GM12878 (cell line): ENCODE results near the gene SIK3. TPM values are rescaled to one million over a fixed set of nuclear protein-coding genes. Genes with fewer than 3 reads are reported as not detected.

ENCODE experiments used
- ATAC-seq: fragments of 200-7000 bp; cut with Tn5 transposase; 3 replicates; pipeline ENCODE4 v1.9.1; 2020; ENCODE audit warnings: mild to moderate bottlenecking, moderate library complexity
- BruUV-seq: library from RNA; stranded (reverse); fragments of 400-500 nt; replicated peaks from 2 replicates; lab custom pipeline; 2021; lab: Mats Ljungman, UMichigan
- CTCF ChIA-PET: fragments of 300-600 bp; sonication (Branson Sonifier 250); formaldehyde crosslinking; extraction: SDS; loops from one replicate; lab custom pipeline; 2021; ENCODE audit warnings: inconsistent platforms; lab: Yijun Ruan, JAX
- POLR2A ChIA-PET: fragments of 350-600 bp; formaldehyde crosslinking; extraction: SDS; loops from one replicate; lab custom pipeline; 2021; ENCODE audit warnings: inconsistent platforms; lab: Charles Lee
- RAD21 ChIA-PET: fragments of 300-600 bp; sonication (Branson Sonifier 250); formaldehyde crosslinking; loops from one replicate; lab custom pipeline; 2023; ENCODE audit warnings: antibody characterized with exemption; ENCODE audit not compliant: unreplicated experiment; lab: Charles Lee
- SMC1A ChIA-PET: fragments of 300-600 bp; sonication (Branson Sonifier 250); formaldehyde crosslinking; loops from one replicate; lab custom pipeline; 2023; ENCODE audit not compliant: unreplicated experiment, uncharacterized antibody; lab: Charles Lee
- DNase-seq: peaks from one replicate; pipeline ENCODE4 v3.0.0-alpha.2; 2011; ENCODE audit warnings: low read depth, low spot score
- FAIRE-seq: peaks from 3 replicates; lab custom pipeline; 2011; peaks lifted over from hg19 to GRCh38; lab: Jason Lieb, UNC
- H2AFZ ChIP-seq: 2 replicates; pipeline ENCODE4 v1.6.0; 2011; ENCODE audit warnings: low read depth, low read length, control low read depth; ENCODE audit not compliant: control insufficient read depth
- H3K27ac ChIP-seq: 2 replicates; pipeline ENCODE4 v1.5.1; 2011; ENCODE audit warnings: control low read depth; ENCODE audit not compliant: control insufficient read depth, insufficient read depth
- H3K27me3 ChIP-seq, 2 experiments: replicated peaks in 1 of 2; 2 replicates each; pipeline versions ENCODE4 v1.6.0 to v1.6.1; 2011; ENCODE audit warnings: low read length in 1 of 2; ENCODE audit not compliant: control insufficient read depth in 2 of 2, insufficient read depth in 2 of 2
- H3K36me3 ChIP-seq, 2 experiments: 2 replicates each; pipeline ENCODE4 v1.5.1; 2011; ENCODE audit warnings: low read length in 1 of 2; ENCODE audit not compliant: control insufficient read depth in 2 of 2, insufficient read depth in 2 of 2
- H3K4me1 ChIP-seq: 2 replicates; pipeline ENCODE4 v1.6.1; 2011; ENCODE audit warnings: mild to moderate bottlenecking, low read length, moderate library complexity, mixed read lengths; ENCODE audit not compliant: control insufficient read depth, insufficient read depth
- H3K4me2 ChIP-seq: 2 replicates; pipeline ENCODE4 v1.6.0; 2011; ENCODE audit warnings: control low read depth; ENCODE audit not compliant: control insufficient read depth, insufficient read depth
- H3K4me3 ChIP-seq: fragments of 200-600 bp; sonication (generic); 2 replicates; pipeline ENCODE4 v1.5.1; 2016
- H3K79me2 ChIP-seq: 2 replicates; pipeline ENCODE4 v1.6.0; 2011; ENCODE audit warnings: low read length; ENCODE audit not compliant: control insufficient read depth, insufficient read depth
- H3K9ac ChIP-seq: 2 replicates; pipeline ENCODE4 v1.8.0; 2011; ENCODE audit warnings: low read length, control low read depth, mixed read lengths; ENCODE audit not compliant: control insufficient read depth, insufficient read depth
- H3K9me3 ChIP-seq: replicated peaks from 3 replicates; pipeline ENCODE4 v1.5.1; 2011; ENCODE audit warnings: mild to moderate bottlenecking, low read length; ENCODE audit not compliant: control insufficient read depth, insufficient read depth
- H4K20me1 ChIP-seq: 2 replicates; pipeline ENCODE4 v1.6.0; 2011; ENCODE audit not compliant: control insufficient read depth, insufficient read depth
- CBFB ChIP-seq: IDR thresholded peaks from 2 replicates; pipeline ENCODE4 v1.6.1; 2016; ENCODE audit warnings: antibody characterized with exemption, low read depth
- EGR1 ChIP-seq, 2 experiments: IDR thresholded peaks; 1 replicate in 1 of 2; 2 replicates in 1 of 2; pipeline ENCODE4 v1.6.1; 2011 to 2012; ENCODE audit warnings: low read depth in 2 of 2, low read length in 2 of 2, borderline replicate concordance in 1 of 2, mild to moderate bottlenecking in 1 of 2, moderate library complexity in 1 of 2
- HDAC6 ChIP-seq: fragments of 200-600 bp; sonication (generic); IDR thresholded peaks from one replicate; pipeline ENCODE4 v1.8.0; 2017; ENCODE audit warnings: antibody characterized with exemption; ENCODE audit not compliant: unreplicated experiment
- IKZF2 ChIP-seq, 2 experiments: fragments of 450-650 bp; IDR thresholded peaks; 2 replicates each; pipeline ENCODE4 v1.6.1; 2017; ENCODE audit warnings: mild to moderate bottlenecking in 2 of 2, moderate library complexity in 2 of 2
- NFIC ChIP-seq: IDR thresholded peaks from 2 replicates; pipeline ENCODE4 v1.6.1; 2012; ENCODE audit warnings: low read depth, mild to moderate bottlenecking, inconsistent platforms, low read length, moderate library complexity
- PML ChIP-seq: IDR thresholded peaks from 2 replicates; pipeline ENCODE4 v1.6.1; 2012; ENCODE audit warnings: low read length, inconsistent platforms
- SIX5 ChIP-seq: IDR thresholded peaks from 2 replicates; pipeline ENCODE4 v1.6.1; 2011; ENCODE audit warnings: mild to moderate bottlenecking, low read depth, low read length, moderate library complexity; ENCODE audit not compliant: severe bottlenecking
- SMAD1 ChIP-seq: fragments of 450-650 bp; IDR thresholded peaks from 2 replicates; pipeline ENCODE4 v1.6.1; 2018; ENCODE audit warnings: mild to moderate bottlenecking, low read depth; ENCODE audit not compliant: partially characterized antibody
- WRNIP1 ChIP-seq: IDR thresholded peaks from 2 replicates; pipeline ENCODE4 v1.6.1; 2011; ENCODE audit warnings: low read depth, low read length, improper control_type of control experiment, borderline replicate concordance
- WGBS: methylation state at CpG from one replicate; pipeline ENCODE4 v1.1.6; 2016; ENCODE audit warnings: low lambda C conversion rate; ENCODE audit not compliant: insufficient replicate concordance, insufficient coverage; ENCODE audit errors: missing lambda C conversion rate; 5-methylcytosine and 5-hydroxymethylcytosine counted together
- in situ Hi-C: fragments of 300-500 bp; cut with MboI; formaldehyde crosslinking; loops from 9 replicates; pipeline ENCODE4 v1.14.3; 2018; ENCODE audit warnings: mixed read lengths
- intact Hi-C: fragments of 100-400 bp; cut with micrococcal nuclease; formaldehyde crosslinking; loops from one replicate; pipeline ENCODE4 v1.14.2; 2022; ENCODE audit not compliant: unreplicated experiment
- polyA plus RNA-seq, 11 experiments: library from polyadenylated mRNA; depleted of rRNA in 4 of 11; unstranded in 6 of 11; stranded (reverse) in 5 of 11; fragments of >200 nt; fragmentation: Nextera tagmentation in 4 of 11; fragmentation: Illumina TruSeq in 1 of 11; extraction: Ambion mirVana in 4 of 11; extraction: Trizol in 1 of 11; gene quantifications; 1 replicate in 1 of 11; 2 replicates in 10 of 11; pipeline versions ENCODE4 v1.2.1 to v1.2.3, GENCODE V29; 2011 to 2016; ENCODE audit warnings: inconsistent platforms in 2 of 11, missing spikeins in 2 of 11, low read depth in 1 of 11
- total RNA-seq, 4 experiments: library from RNA; depleted of rRNA in 3 of 4; stranded (reverse); fragments of >200 nt in 3 of 4; fragmentation: Illumina TruSeq in 1 of 4; extraction: Trizol in 1 of 4; gene quantifications; 2 replicates each; pipeline versions ENCODE4 v1.2.1 to v1.2.3, GENCODE V29; 2013 to 2021
- TF ChIP-seq, protein P1 (sequence below), 3 experiments: IDR thresholded peaks in 2 of 3; conservative IDR thresholded peaks in 1 of 3; 2 replicates each; pipeline ENCODE4 v1.5.1; 2011; ENCODE audit warnings: low read depth in 3 of 3, low read length in 3 of 3, mild to moderate bottlenecking in 3 of 3, control low read depth in 2 of 3, moderate library complexity in 2 of 3, inconsistent platforms in 1 of 3, mixed read lengths in 1 of 3; ENCODE audit not compliant: control insufficient read depth in 2 of 3, insufficient read depth in 1 of 3; ENCODE audit errors: extremely low read depth in 1 of 3
- TF ChIP-seq, protein P2 (sequence below): fragments of 450-650 bp; IDR thresholded peaks from 2 replicates; pipeline ENCODE4 v1.6.1; 2016; ENCODE audit warnings: mild to moderate bottlenecking, moderate library complexity, borderline replicate concordance
- TF ChIP-seq, protein P3 (sequence below): fragments of 450-650 bp; IDR thresholded peaks from 2 replicates; pipeline ENCODE4 v1.6.1; 2014; ENCODE audit warnings: mild to moderate bottlenecking
- TF ChIP-seq, protein P4 (sequence below): fragments of 450-650 bp; conservative IDR thresholded peaks from 2 replicates; pipeline ENCODE4 v1.6.1; 2017; ENCODE audit warnings: mild to moderate bottlenecking, moderate library complexity
- TF ChIP-seq, protein P5 (sequence below): fragments of 450-650 bp; IDR thresholded peaks from 2 replicates; pipeline ENCODE4 v1.6.1; 2017; ENCODE audit warnings: borderline replicate concordance

The SIK3 gene
- total and polyA plus RNA-seq, 10 of the 15 experiments (the other 5 are each of a cell fraction or from before 2014, with no cell fraction given) = 2.5 to 31.9 (median 11.1) TPM

DNA sequence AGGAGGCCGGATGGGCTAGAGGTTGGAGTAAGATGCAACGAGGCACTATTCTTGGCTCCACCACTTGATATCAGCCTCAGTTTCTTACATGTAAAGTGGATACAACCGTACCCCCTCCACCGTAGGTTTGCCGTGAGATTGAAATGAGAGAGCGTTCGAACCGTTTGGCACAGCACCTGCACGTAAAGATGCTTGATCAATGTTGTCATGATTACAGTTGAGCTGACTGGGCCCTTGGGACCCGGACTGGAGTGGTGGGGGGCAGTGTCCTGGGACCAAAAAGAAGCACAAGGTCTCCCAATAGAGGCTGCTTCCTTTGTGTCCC is 264.8 kb downstream of the SIK3 start:
- in situ Hi-C loops = no loop called here
- BruUV-seq = no TSS peak
- TF ChIP-seq, protein P1, sequence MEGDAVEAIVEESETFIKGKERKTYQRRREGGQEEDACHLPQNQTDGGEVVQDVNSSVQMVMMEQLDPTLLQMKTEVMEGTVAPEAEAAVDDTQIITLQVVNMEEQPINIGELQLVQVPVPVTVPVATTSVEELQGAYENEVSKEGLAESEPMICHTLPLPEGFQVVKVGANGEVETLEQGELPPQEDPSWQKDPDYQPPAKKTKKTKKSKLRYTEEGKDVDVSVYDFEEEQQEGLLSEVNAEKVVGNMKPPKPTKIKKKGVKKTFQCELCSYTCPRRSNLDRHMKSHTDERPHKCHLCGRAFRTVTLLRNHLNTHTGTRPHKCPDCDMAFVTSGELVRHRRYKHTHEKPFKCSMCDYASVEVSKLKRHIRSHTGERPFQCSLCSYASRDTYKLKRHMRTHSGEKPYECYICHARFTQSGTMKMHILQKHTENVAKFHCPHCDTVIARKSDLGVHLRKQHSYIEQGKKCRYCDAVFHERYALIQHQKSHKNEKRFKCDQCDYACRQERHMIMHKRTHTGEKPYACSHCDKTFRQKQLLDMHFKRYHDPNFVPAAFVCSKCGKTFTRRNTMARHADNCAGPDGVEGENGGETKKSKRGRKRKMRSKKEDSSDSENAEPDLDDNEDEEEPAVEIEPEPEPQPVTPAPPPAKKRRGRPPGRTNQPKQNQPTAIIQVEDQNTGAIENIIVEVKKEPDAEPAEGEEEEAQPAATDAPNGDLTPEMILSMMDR (IDR thresholded peaks at IDR 0.05 in 2 of 3, conservative IDR thresholded peaks at IDR 0.05 in 1 of 3; ENCODE audit: control insufficient read depth in 2 of 3, extremely low read depth in 1 of 3, insufficient read depth in 1 of 3, low read depth in 3 of 3, low read length in 3 of 3) = no peak
- TF ChIP-seq SMAD1 (no peak), NFIC (no peak), IKZF2 (IDR thresholded peaks at IDR 0.05) (no peak), SIX5 (no peak), WRNIP1 (no peak), CBFB (no peak), PML (no peak), EGR1 (IDR thresholded peaks at IDR 0.05; ENCODE audit: borderline replicate concordance in 1 of 2, low read depth in 2 of 2, low read length in 2 of 2) (no peak), HDAC6 (no peak)
- TF ChIP-seq, protein P2, sequence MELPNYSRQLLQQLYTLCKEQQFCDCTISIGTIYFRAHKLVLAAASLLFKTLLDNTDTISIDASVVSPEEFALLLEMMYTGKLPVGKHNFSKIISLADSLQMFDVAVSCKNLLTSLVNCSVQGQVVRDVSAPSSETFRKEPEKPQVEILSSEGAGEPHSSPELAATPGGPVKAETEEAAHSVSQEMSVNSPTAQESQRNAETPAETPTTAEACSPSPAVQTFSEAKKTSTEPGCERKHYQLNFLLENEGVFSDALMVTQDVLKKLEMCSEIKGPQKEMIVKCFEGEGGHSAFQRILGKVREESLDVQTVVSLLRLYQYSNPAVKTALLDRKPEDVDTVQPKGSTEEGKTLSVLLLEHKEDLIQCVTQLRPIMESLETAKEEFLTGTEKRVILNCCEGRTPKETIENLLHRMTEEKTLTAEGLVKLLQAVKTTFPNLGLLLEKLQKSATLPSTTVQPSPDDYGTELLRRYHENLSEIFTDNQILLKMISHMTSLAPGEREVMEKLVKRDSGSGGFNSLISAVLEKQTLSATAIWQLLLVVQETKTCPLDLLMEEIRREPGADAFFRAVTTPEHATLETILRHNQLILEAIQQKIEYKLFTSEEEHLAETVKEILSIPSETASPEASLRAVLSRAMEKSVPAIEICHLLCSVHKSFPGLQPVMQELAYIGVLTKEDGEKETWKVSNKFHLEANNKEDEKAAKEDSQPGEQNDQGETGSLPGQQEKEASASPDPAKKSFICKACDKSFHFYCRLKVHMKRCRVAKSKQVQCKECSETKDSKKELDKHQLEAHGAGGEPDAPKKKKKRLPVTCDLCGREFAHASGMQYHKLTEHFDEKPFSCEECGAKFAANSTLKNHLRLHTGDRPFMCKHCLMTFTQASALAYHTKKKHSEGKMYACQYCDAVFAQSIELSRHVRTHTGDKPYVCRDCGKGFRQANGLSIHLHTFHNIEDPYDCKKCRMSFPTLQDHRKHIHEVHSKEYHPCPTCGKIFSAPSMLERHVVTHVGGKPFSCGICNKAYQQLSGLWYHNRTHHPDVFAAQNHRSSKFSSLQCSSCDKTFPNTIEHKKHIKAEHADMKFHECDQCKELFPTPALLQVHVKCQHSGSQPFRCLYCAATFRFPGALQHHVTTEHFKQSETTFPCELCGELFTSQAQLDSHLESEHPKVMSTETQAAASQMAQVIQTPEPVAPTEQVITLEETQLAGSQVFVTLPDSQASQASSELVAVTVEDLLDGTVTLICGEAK = no peak
- TF ChIP-seq, protein P3, sequence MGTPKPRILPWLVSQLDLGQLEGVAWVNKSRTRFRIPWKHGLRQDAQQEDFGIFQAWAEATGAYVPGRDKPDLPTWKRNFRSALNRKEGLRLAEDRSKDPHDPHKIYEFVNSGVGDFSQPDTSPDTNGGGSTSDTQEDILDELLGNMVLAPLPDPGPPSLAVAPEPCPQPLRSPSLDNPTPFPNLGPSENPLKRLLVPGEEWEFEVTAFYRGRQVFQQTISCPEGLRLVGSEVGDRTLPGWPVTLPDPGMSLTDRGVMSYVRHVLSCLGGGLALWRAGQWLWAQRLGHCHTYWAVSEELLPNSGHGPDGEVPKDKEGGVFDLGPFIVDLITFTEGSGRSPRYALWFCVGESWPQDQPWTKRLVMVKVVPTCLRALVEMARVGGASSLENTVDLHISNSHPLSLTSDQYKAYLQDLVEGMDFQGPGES = no peak
- TF ChIP-seq, protein P4, sequence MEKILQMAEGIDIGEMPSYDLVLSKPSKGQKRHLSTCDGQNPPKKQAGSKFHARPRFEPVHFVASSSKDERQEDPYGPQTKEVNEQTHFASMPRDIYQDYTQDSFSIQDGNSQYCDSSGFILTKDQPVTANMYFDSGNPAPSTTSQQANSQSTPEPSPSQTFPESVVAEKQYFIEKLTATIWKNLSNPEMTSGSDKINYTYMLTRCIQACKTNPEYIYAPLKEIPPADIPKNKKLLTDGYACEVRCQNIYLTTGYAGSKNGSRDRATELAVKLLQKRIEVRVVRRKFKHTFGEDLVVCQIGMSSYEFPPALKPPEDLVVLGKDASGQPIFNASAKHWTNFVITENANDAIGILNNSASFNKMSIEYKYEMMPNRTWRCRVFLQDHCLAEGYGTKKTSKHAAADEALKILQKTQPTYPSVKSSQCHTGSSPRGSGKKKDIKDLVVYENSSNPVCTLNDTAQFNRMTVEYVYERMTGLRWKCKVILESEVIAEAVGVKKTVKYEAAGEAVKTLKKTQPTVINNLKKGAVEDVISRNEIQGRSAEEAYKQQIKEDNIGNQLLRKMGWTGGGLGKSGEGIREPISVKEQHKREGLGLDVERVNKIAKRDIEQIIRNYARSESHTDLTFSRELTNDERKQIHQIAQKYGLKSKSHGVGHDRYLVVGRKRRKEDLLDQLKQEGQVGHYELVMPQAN = no peak
- TF ChIP-seq, protein P5, sequence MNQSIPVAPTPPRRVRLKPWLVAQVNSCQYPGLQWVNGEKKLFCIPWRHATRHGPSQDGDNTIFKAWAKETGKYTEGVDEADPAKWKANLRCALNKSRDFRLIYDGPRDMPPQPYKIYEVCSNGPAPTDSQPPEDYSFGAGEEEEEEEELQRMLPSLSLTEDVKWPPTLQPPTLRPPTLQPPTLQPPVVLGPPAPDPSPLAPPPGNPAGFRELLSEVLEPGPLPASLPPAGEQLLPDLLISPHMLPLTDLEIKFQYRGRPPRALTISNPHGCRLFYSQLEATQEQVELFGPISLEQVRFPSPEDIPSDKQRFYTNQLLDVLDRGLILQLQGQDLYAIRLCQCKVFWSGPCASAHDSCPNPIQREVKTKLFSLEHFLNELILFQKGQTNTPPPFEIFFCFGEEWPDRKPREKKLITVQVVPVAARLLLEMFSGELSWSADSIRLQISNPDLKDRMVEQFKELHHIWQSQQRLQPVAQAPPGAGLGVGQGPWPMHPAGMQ = no peak

More for the DNA sequence above, 264.8 kb downstream of the SIK3 start:
- H3K79me2 ChIP-seq = no peaks in the 10 kb centered on the region
- no peak overlapping the region for H3K9ac ChIP-seq
- H3K4me3 ChIP-seq = no peak overlapping the region
- ATAC-seq = no peak
- H3K27me3 ChIP-seq = no peaks in the 10 kb centered on the region
- POLR2A ChIA-PET = no interaction called here
- no peaks in the 10 kb centered on the region for H3K36me3 ChIP-seq
- no peak overlapping the region for H3K27ac ChIP-seq
- no peak overlapping the region for H2AFZ ChIP-seq
- 61% methylated on average over 10 of the region's 10 CpGs for WGBS
- H3K4me1 ChIP-seq = peaks cover 8% of the 10 kb centered on the region; the same call in 1 of the 2 replicates
- intact Hi-C loops = no loop called here
- no peaks in the 10 kb centered on the region for H4K20me1 ChIP-seq
- no peak for DNase-seq
- SMC1A ChIA-PET = interaction anchor here (1.0 kb wide), 1 partner anchor 272 kb away, joined by 4 read pairs; no protein-coding TSS in a partner anchor
- H3K9me3 ChIP-seq = no peaks in the 10 kb centered on the region
- no peak for FAIRE-seq
- CTCF ChIA-PET = interaction anchor here (0.7 to 7.3 kb wide), 4 partner anchors 9 to 100 kb away, joined by 3 to 183 read pairs (median 30); partner anchors contain the start of genes APOA5 and ZPR1
- RAD21 ChIA-PET = no interaction called here
- no peak overlapping the region for H3K4me2 ChIP-seq
